GM15510 (cell line): Measurements from ENCODE around the gene TSPAN5.

Source experiments
- POLR2A ChIP-seq: IDR thresholded peaks from 3 replicates; pipeline ENCODE4 v1.6.1; 2011; ENCODE audit warnings: borderline replicate concordance; ENCODE audit not compliant: insufficient read length; ENCODE audit errors: extremely low read depth

Gene TSPAN5

GRCh38 chr4:98658287-98659105 lies at the start of gene TSPAN5:
Gene TSPAN5 (minus strand): TSS chr4:98658611.
- no peak for TF ChIP-seq POLR2A

DNA sequence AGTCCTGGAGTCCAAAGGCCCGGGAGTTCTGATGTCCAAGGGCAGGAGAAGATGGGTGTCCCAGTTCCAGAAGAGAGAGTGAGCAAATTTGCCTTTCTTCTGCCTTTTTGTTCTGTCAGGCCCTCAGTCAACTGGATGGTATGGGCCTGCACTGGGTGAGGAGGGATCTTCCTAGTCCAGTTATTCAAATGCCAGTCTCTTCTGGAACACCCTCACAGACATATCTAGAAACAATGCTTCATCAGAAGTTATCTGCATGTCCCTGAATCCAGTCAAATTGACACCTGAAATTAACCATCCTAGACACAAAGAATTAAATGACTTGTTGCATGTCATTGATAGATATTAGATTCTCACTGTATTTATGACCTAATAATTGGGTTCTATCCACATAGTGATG lies 48.5 kb upstream of the TSPAN5 start:
- no peak for TF ChIP-seq POLR2A

DNA sequence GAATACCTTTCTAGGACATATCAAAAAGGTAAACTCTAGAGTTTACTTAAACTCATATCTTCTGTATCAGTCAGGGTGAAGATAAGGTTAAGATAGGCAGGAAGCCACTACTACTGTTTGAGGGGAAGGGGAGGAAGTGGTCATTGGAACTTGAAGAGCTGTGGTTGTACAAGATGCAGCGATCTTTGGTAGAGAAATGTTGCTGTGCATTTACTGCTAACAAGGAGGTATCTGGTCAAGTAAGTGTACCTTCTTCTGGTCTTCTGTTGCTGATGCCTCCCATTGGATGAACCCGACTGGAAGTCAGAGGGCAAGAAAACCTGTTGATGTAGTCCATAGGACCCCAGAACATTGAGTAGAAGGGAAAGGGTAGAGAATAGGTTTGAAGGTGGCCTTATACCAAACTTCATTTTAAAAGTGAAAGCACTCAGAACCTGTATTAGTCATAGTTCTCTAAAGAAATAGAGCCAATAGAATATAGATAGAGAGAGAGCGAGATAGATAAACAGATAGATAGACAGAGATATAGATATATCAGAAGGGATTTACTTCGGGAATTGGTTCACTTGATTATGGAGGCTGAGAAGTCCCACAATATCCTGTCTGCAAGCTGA lies 47.9 kb upstream of the TSPAN5 start:
- TF ChIP-seq POLR2A: no peak

DNA sequence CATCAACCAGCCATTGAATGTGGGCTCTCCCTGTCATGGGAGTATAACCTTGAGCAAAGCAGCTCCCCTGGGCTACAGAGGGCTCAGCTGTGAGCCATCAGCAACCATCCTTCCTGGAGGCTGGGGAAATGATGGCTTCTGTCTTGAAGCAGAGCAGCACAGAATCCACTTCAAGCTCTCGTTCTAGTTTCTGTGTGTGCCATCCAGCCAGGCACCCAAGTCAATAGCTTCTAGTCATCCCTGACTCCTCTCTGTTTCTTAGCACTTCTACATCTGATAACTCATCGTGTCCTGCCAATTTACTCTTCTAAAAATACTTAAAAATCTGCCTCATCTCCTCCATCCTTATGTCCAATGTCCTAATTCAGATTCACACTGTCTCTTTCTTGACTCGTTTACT lies 42.2 kb upstream of the TSPAN5 start:
- TF ChIP-seq POLR2A: no peak

- TF ChIP-seq POLR2A: no peak
Measured at GRCh38 chr4:98694076-98694475, 35.7 kb upstream of the TSPAN5 start.

GRCh38 chr4:98692411-98692810 lies 34.0 kb upstream of the TSPAN5 start:
- no peak for TF ChIP-seq POLR2A

DNA sequence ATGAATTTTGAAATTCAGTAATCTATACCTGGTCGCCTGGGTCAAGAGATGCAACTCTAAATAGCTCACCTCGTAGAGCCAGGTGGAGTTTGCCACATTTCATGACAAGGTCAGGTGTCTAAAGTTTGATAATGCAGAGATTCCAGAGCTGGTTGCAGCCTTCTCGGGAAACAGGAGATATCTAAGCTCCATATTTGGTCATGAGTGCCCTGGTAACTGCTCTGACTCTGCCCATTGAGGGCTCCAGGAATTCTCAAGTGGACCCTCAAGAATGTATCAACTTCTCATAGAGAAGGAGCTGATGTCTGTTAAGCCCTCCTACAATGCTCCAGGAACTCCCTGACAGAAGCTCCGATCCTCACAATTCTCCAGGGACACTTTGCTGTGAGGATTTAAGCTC lies 33.2 kb upstream of the TSPAN5 start:
- TF ChIP-seq POLR2A: no peak

GRCh38 chr4:98689507-98690174 lies 31.2 kb upstream of the TSPAN5 start:
- TF ChIP-seq POLR2A: no peak

- no peak for TF ChIP-seq POLR2A
Measured at GRCh38 chr4:98688411-98689290, 30.2 kb upstream of the TSPAN5 start.

- TF ChIP-seq POLR2A: no peak
Measured at GRCh38 chr4:98687876-98688275, 29.5 kb upstream of the TSPAN5 start.

- no peak for TF ChIP-seq POLR2A
Measured at GRCh38 chr4:98686847-98687246, 28.4 kb upstream of the TSPAN5 start.

GRCh38 chr4:98686043-98686707 lies 27.8 kb upstream of the TSPAN5 start:
- TF ChIP-seq POLR2A: no peak

DNA sequence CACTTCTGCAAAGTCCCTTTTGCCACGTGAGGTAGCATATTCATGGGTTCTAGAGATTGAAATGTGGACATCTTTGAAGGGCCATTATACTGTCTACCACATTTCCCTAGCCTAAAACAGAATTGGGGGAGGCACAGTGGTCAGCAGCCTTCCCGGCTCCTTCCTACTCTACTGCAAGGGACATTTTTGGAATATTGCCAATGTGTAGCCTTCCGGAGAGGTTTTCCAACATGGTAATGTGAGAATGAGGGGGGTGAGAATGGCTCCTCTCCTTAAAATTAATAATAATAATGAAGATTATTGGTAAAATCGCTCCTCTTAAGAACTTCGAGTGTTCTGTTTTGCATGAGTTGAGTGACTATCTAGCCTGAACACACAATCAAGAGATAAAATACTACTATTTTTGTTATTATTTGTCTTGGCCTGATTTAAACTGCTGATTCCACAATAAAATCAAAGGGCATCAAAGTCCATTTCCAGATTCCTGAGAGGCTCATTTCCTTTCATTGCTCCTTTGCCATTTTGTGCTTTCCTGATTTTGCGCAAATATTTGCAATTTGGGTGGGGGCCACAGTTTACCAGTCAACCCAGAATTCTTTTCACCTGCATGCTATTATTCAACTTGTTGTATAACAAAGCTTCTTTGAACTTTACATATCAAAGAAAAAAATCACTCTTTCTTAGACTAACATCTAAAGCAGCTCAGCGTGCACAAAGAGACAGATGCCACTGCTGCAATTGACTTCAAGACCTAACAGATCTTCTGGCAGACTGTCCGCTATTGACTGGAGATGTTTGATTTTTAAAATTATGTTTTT lies 27.0 kb upstream of the TSPAN5 start:
- TF ChIP-seq POLR2A: no peak
